Measurements from ENCODE around the gene SVIL. TPM values are rescaled to one million over a fixed set of nuclear protein-coding genes. Genes with fewer than 3 reads are reported as not detected.
"Not testable (repeated sequence)": the region's sequence is repeated elsewhere in the genome, so short reads cannot be mapped to it uniquely, and the experiment has no call there.

The SVIL gene
- total RNA-seq, 2 experiments from 2014 or later: 12.5 to 17.0 TPM

- DNase-seq; H3K27ac Mint-ChIP-seq; intact Hi-C loops (cut with DNase I, micrococcal nuclease); H3K4me3 Mint-ChIP-seq; H3K9me3 Mint-ChIP-seq (ENCODE audit: low read depth); H3K27me3 Mint-ChIP-seq; ATAC-seq; H3K4me1 Mint-ChIP-seq: not testable (repeated sequence)
- CTCF ChIA-PET: interaction anchor here (1.6 kb wide), 1 partner anchor 10 kb away, joined by 7 read pairs; no protein-coding TSS in a partner anchor
- H3K36me3 Mint-ChIP-seq (ENCODE audit: low read depth): peaks cover 55% of the 10 kb centered on the region
- POLR2A ChIA-PET: interaction anchor here (0.6 kb wide), 1 partner anchor 55 kb away, joined by 5 read pairs; no protein-coding TSS in a partner anchor
Observed at GRCh38 chr10:29458190-29458589, 176.6 kb downstream of the SVIL start.

- peaks cover 28% of the 10 kb centered on the region for H3K36me3 Mint-ChIP-seq (ENCODE audit: low read depth)
- peaks cover 3% of the 10 kb centered on the region for H3K4me1 Mint-ChIP-seq
- CTCF ChIA-PET: interaction anchor here (1.0 kb wide), 1 partner anchor 9 kb away, joined by 3 read pairs; no protein-coding TSS in a partner anchor
- no peak overlapping the region for H3K27ac Mint-ChIP-seq
- H3K4me3 Mint-ChIP-seq: no peak overlapping the region
- ATAC-seq (no peak), DNase-seq (no peak)
- no peaks in the 10 kb centered on the region for H3K27me3 Mint-ChIP-seq
- POLR2A ChIA-PET: no interaction called here
- intact Hi-C loops (cut with DNase I, micrococcal nuclease): no loop called here
- H3K9me3 Mint-ChIP-seq (ENCODE audit: low read depth): peaks cover under 1% of the 10 kb centered on the region
Observed at GRCh38 chr10:29455095-29455494, 179.7 kb downstream of the SVIL start.

- peaks cover 21% of the 10 kb centered on the region for H3K36me3 Mint-ChIP-seq (ENCODE audit: low read depth)
- intact Hi-C loops (cut with DNase I, micrococcal nuclease): no loop called here
- no peaks in the 10 kb centered on the region for H3K27me3 Mint-ChIP-seq
- DNase-seq (no peak), ATAC-seq (no peak)
- H3K9me3 Mint-ChIP-seq (ENCODE audit: low read depth): no peaks in the 10 kb centered on the region
- ChIA-PET POLR2A (no interaction called here), CTCF (interaction anchor here (0.5 kb wide), 1 partner anchor 33 kb away, joined by 3 read pairs; no protein-coding TSS in a partner anchor)
- H3K4me3 Mint-ChIP-seq: no peak overlapping the region
- no peak overlapping the region for H3K27ac Mint-ChIP-seq
- H3K4me1 Mint-ChIP-seq: no peaks in the 10 kb centered on the region
Observed at GRCh38 chr10:29454250-29454649, 180.5 kb downstream of the SVIL start.

GRCh38 chr10:29452546-29452945, 182.2 kb downstream of the SVIL start:
- ATAC-seq (no peak), DNase-seq (no peak)
- peaks cover 12% of the 10 kb centered on the region for H3K36me3 Mint-ChIP-seq (ENCODE audit: low read depth)
- H3K27ac Mint-ChIP-seq: no peak overlapping the region
- ChIA-PET CTCF (interaction anchor here (0.8 kb wide), 1 partner anchor 192 kb away, joined by 4 read pairs; no protein-coding TSS in a partner anchor), POLR2A (no interaction called here)
- H3K4me1 Mint-ChIP-seq: no peaks in the 10 kb centered on the region
- no peak overlapping the region for H3K4me3 Mint-ChIP-seq
- intact Hi-C loops (cut with DNase I, micrococcal nuclease): no loop called here
- no peaks in the 10 kb centered on the region for H3K9me3 Mint-ChIP-seq (ENCODE audit: low read depth)
- H3K27me3 Mint-ChIP-seq: no peaks in the 10 kb centered on the region

GRCh38 chr10:29451946-29452345, 182.8 kb downstream of the SVIL start:
- ChIA-PET POLR2A (no interaction called here), CTCF (interaction anchor here (0.6 to 1.0 kb wide), 2 partner anchors 25 to 730 kb away, joined by 3 to 5 read pairs; no protein-coding TSS in a partner anchor)
- DNase-seq (no peak), ATAC-seq (no peak)
- H3K27ac Mint-ChIP-seq: no peak overlapping the region
- intact Hi-C loops (cut with DNase I, micrococcal nuclease): no loop called here
- H3K27me3 Mint-ChIP-seq: no peaks in the 10 kb centered on the region
- no peak overlapping the region for H3K4me3 Mint-ChIP-seq
- no peaks in the 10 kb centered on the region for H3K9me3 Mint-ChIP-seq (ENCODE audit: low read depth)
- no peaks in the 10 kb centered on the region for H3K4me1 Mint-ChIP-seq
- H3K36me3 Mint-ChIP-seq (ENCODE audit: low read depth): peaks cover 12% of the 10 kb centered on the region

GRCh38 chr10:29450405-29450804, 184.4 kb downstream of the SVIL start:
- ChIA-PET POLR2A (no interaction called here), CTCF (interaction anchor here (1.0 to 5.3 kb wide), 4 partner anchors 11 to 72 kb away, joined by 4 to 29 read pairs (median 8); no protein-coding TSS in a partner anchor)
- Mint-ChIP-seq H3K4me1 (peaks cover 11% of the 10 kb centered on the region), H3K9me3 (ENCODE audit: low read depth) (no peaks in the 10 kb centered on the region), H3K4me3 (no peak overlapping the region), H3K36me3 (ENCODE audit: low read depth) (peaks cover 5% of the 10 kb centered on the region), H3K27ac (no peak overlapping the region), H3K27me3 (no peaks in the 10 kb centered on the region)
- intact Hi-C loops (cut with DNase I, micrococcal nuclease): no loop called here
- DNase-seq: no peak
- ATAC-seq: no peak

- intact Hi-C loops (cut with DNase I, micrococcal nuclease): loop anchor here (1.0 to 5.0 kb wide), 4 partner anchors 62 to 72 kb away; no protein-coding TSS in a partner anchor
- H3K36me3 Mint-ChIP-seq (ENCODE audit: low read depth); H3K27me3 Mint-ChIP-seq; H3K9me3 Mint-ChIP-seq (ENCODE audit: low read depth); H3K4me3 Mint-ChIP-seq; POLR2A ChIA-PET; H3K27ac Mint-ChIP-seq: not testable (repeated sequence)
- peaks cover 12% of the 10 kb centered on the region for H3K4me1 Mint-ChIP-seq
- DNase-seq (peak; percentile 89), ATAC-seq (peak; percentile 92)
- CTCF ChIA-PET: interaction anchor here (0.6 to 5.3 kb wide), 24 partner anchors 8 to 802 kb away, joined by 3 to 29 read pairs (median 3); no protein-coding TSS in a partner anchor
Observed at GRCh38 chr10:29448756-29449592, 185.8 kb downstream of the SVIL start.

GRCh38 chr10:29448125-29448524, 186.6 kb downstream of the SVIL start:
- peaks cover 12% of the 10 kb centered on the region for H3K4me1 Mint-ChIP-seq
- ChIA-PET POLR2A (no interaction called here), CTCF (interaction anchor here (0.6 to 5.3 kb wide), 21 partner anchors 8 to 801 kb away, joined by 3 to 29 read pairs (median 3); no protein-coding TSS in a partner anchor)
- ATAC-seq: no peak
- no peaks in the 10 kb centered on the region for H3K27me3 Mint-ChIP-seq
- no peak overlapping the region for H3K27ac Mint-ChIP-seq
- H3K36me3 Mint-ChIP-seq (ENCODE audit: low read depth): no peaks in the 10 kb centered on the region
- no peak for DNase-seq
- intact Hi-C loops (cut with DNase I, micrococcal nuclease): loop anchor here in 1 of 2 experiments (2.0 to 5.0 kb wide), 3 partner anchors 61 to 71 kb away; no protein-coding TSS in a partner anchor
- no peaks in the 10 kb centered on the region for H3K9me3 Mint-ChIP-seq (ENCODE audit: low read depth)
- no peak overlapping the region for H3K4me3 Mint-ChIP-seq

- H3K27ac Mint-ChIP-seq: peak overlapping the region; percentile 56
- DNase-seq: no peak
- CTCF ChIA-PET: interaction anchor here (0.7 to 5.3 kb wide), 11 partner anchors 9 to 95 kb away, joined by 3 to 29 read pairs (median 4); no protein-coding TSS in a partner anchor
- POLR2A ChIA-PET: no interaction called here
- H3K27me3 Mint-ChIP-seq: no peaks in the 10 kb centered on the region
- no peak for ATAC-seq
- peaks cover 12% of the 10 kb centered on the region for H3K4me1 Mint-ChIP-seq
- H3K9me3 Mint-ChIP-seq (ENCODE audit: low read depth): no peaks in the 10 kb centered on the region
- no peaks in the 10 kb centered on the region for H3K36me3 Mint-ChIP-seq (ENCODE audit: low read depth)
- intact Hi-C loops (cut with DNase I, micrococcal nuclease): loop anchor here in 1 of 2 experiments (5.0 kb wide), 1 partner anchor 66 kb away; no protein-coding TSS in a partner anchor
- no peak overlapping the region for H3K4me3 Mint-ChIP-seq
Observed at GRCh38 chr10:29446327-29446726, 188.4 kb downstream of the SVIL start.

GRCh38 chr10:29443745-29444523, 190.8 kb downstream of the SVIL start:
- no peaks in the 10 kb centered on the region for H3K27me3 Mint-ChIP-seq
- H3K4me1 Mint-ChIP-seq: peaks cover 12% of the 10 kb centered on the region
- peak; percentile 21 for DNase-seq
- CTCF ChIA-PET: interaction anchor here (1.6 kb wide), 1 partner anchor 15 kb away, joined by 7 read pairs; no protein-coding TSS in a partner anchor
- no peak overlapping the region for H3K4me3 Mint-ChIP-seq
- no peak for ATAC-seq
- no peak overlapping the region for H3K27ac Mint-ChIP-seq
- H3K9me3 Mint-ChIP-seq (ENCODE audit: low read depth): peaks cover 5% of the 10 kb centered on the region
- H3K36me3 Mint-ChIP-seq (ENCODE audit: low read depth): peaks cover 7% of the 10 kb centered on the region
- intact Hi-C loops (cut with DNase I, micrococcal nuclease): loop anchor here in 1 of 2 experiments (2.0 kb wide), 1 partner anchor 53 kb away; no protein-coding TSS in a partner anchor
- POLR2A ChIA-PET: no interaction called here

- peaks cover 5% of the 10 kb centered on the region for H3K4me1 Mint-ChIP-seq
- no peak overlapping the region for H3K27ac Mint-ChIP-seq
- CTCF ChIA-PET: interaction anchor here (1.1 to 1.5 kb wide), 3 partner anchors 23 to 52 kb away, joined by 3 to 5 read pairs (median 4); no protein-coding TSS in a partner anchor
- ATAC-seq: no peak
- POLR2A ChIA-PET: no interaction called here
- H3K36me3 Mint-ChIP-seq (ENCODE audit: low read depth): peaks cover 16% of the 10 kb centered on the region
- intact Hi-C loops (cut with DNase I, micrococcal nuclease): no loop called here
- DNase-seq: no peak
- no peaks in the 10 kb centered on the region for H3K27me3 Mint-ChIP-seq
- no peak overlapping the region for H3K4me3 Mint-ChIP-seq
- peaks cover 19% of the 10 kb centered on the region for H3K9me3 Mint-ChIP-seq (ENCODE audit: low read depth)
Observed at GRCh38 chr10:29440981-29441380, 193.8 kb downstream of the SVIL start.

All from activated CD4-positive, alpha-beta T cell treated with anti-CD3 and anti-CD28 coated beads for 36 hours (primary cell).